ENCODE measurements around the gene NDUFA12. TPM values are rescaled to one million over a fixed set of nuclear protein-coding genes. Genes with fewer than 3 reads are reported as not detected.

The NDUFA12 gene
- total and polyA plus RNA-seq, 2 of the 13 experiments (the other 11 are each of a cell fraction or from before 2014, with no cell fraction given): 101 to 173 TPM

DNA sequence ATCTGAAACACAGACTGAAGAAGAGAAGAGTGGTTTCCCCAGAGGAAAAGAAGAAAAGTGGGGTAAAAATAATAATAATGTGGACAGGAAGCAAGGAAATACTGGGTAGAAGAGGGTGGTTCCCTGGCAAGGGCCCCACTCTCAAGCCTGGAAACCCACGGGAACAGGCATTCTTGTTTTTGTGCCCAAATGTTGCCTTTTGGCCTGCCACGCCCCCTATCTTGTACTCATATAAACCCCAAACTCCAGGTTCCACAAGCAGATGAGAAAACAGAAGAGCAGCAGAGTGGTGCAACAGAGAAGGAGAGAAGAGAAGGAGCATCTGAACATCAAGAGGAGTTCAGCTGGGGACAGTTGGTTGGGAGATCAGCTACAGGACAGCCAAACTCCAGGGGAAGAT lies 51.2 kb downstream of the NDUFA12 start (continued):
- TF ChIP-seq AKNA (CRISPR knock-in tag; IDR thresholded peaks at IDR 0.05; ENCODE audit: borderline replicate concordance) (no peak), MYNN (CRISPR knock-in tag; IDR thresholded peaks at IDR 0.05; ENCODE audit: low read depth) (no peak), NR2F2 (IDR thresholded peaks at IDR 0.05; ENCODE audit: borderline replicate concordance, low read depth) (no peak), RXRA (CRISPR knock-in tag; IDR thresholded peaks at IDR 0.05) (no peak), ZMYM2 (CRISPR knock-in tag; IDR thresholded peaks at IDR 0.05) (no peak)
- TF ChIP-seq, protein P1, sequence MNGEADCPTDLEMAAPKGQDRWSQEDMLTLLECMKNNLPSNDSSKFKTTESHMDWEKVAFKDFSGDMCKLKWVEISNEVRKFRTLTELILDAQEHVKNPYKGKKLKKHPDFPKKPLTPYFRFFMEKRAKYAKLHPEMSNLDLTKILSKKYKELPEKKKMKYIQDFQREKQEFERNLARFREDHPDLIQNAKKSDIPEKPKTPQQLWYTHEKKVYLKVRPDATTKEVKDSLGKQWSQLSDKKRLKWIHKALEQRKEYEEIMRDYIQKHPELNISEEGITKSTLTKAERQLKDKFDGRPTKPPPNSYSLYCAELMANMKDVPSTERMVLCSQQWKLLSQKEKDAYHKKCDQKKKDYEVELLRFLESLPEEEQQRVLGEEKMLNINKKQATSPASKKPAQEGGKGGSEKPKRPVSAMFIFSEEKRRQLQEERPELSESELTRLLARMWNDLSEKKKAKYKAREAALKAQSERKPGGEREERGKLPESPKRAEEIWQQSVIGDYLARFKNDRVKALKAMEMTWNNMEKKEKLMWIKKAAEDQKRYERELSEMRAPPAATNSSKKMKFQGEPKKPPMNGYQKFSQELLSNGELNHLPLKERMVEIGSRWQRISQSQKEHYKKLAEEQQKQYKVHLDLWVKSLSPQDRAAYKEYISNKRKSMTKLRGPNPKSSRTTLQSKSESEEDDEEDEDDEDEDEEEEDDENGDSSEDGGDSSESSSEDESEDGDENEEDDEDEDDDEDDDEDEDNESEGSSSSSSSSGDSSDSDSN (CRISPR knock-in tag; IDR thresholded peaks at IDR 0.05): no peak
- TF ChIP-seq, protein P2, sequence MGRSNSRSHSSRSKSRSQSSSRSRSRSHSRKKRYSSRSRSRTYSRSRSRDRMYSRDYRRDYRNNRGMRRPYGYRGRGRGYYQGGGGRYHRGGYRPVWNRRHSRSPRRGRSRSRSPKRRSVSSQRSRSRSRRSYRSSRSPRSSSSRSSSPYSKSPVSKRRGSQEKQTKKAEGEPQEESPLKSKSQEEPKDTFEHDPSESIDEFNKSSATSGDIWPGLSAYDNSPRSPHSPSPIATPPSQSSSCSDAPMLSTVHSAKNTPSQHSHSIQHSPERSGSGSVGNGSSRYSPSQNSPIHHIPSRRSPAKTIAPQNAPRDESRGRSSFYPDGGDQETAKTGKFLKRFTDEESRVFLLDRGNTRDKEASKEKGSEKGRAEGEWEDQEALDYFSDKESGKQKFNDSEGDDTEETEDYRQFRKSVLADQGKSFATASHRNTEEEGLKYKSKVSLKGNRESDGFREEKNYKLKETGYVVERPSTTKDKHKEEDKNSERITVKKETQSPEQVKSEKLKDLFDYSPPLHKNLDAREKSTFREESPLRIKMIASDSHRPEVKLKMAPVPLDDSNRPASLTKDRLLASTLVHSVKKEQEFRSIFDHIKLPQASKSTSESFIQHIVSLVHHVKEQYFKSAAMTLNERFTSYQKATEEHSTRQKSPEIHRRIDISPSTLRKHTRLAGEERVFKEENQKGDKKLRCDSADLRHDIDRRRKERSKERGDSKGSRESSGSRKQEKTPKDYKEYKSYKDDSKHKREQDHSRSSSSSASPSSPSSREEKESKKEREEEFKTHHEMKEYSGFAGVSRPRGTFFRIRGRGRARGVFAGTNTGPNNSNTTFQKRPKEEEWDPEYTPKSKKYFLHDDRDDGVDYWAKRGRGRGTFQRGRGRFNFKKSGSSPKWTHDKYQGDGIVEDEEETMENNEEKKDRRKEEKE (IDR thresholded peaks at IDR 0.05): no peak
- TF ChIP-seq, protein P3, sequence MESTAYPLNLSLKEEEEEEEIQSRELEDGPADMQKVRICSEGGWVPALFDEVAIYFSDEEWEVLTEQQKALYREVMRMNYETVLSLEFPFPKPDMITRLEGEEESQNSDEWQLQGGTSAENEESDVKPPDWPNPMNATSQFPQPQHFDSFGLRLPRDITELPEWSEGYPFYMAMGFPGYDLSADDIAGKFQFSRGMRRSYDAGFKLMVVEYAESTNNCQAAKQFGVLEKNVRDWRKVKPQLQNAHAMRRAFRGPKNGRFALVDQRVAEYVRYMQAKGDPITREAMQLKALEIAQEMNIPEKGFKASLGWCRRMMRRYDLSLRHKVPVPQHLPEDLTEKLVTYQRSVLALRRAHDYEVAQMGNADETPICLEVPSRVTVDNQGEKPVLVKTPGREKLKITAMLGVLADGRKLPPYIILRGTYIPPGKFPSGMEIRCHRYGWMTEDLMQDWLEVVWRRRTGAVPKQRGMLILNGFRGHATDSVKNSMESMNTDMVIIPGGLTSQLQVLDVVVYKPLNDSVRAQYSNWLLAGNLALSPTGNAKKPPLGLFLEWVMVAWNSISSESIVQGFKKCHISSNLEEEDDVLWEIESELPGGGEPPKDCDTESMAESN (CRISPR knock-in tag; conservative IDR thresholded peaks at IDR 0.05): no peak
